Measurements from ENCODE around the gene LPCAT4.

The LPCAT4 gene

GRCh38 chr15:34325368-34325767 lies 41.6 kb downstream of the LPCAT4 start:
- Histone ChIP-seq H2AFZ (ENCODE audit: low read depth, low read length) (no peak overlapping the region), H3K36me3 (ENCODE audit: insufficient read depth, low read length) (no peaks in the 10 kb centered on the region), H3K4me3 (ENCODE audit: low read length) (no peak overlapping the region), H3K4me1 (ENCODE audit: insufficient read depth, low read length) (no peaks in the 10 kb centered on the region), H3K9me3 (ENCODE audit: low read length) (peaks cover 2% of the 10 kb centered on the region), H3K27me3 (ENCODE audit: insufficient read depth, low read length) (no peaks in the 10 kb centered on the region)

GRCh38 chr15:34324933-34325332 lies 42.1 kb downstream of the LPCAT4 start:
- Histone ChIP-seq H3K36me3 (ENCODE audit: insufficient read depth, low read length) (no peaks in the 10 kb centered on the region), H3K4me3 (ENCODE audit: low read length) (no peak overlapping the region), H3K27me3 (ENCODE audit: insufficient read depth, low read length) (no peaks in the 10 kb centered on the region), H3K9me3 (ENCODE audit: low read length) (peaks cover 2% of the 10 kb centered on the region), H3K4me1 (ENCODE audit: insufficient read depth, low read length) (no peaks in the 10 kb centered on the region), H2AFZ (ENCODE audit: low read depth, low read length) (no peak overlapping the region)

GRCh38 chr15:34323217-34323616 lies 43.8 kb downstream of the LPCAT4 start:
- H3K27me3 ChIP-seq (ENCODE audit: insufficient read depth, low read length), result no peaks in the 10 kb centered on the region
- H3K36me3 ChIP-seq (ENCODE audit: insufficient read depth, low read length), result no peaks in the 10 kb centered on the region
- no peaks in the 10 kb centered on the region for H3K4me1 ChIP-seq (ENCODE audit: insufficient read depth, low read length)
- H3K9me3 ChIP-seq (ENCODE audit: low read length), result peaks cover 2% of the 10 kb centered on the region
- H3K4me3 ChIP-seq (ENCODE audit: low read length), result no peak overlapping the region
- no peak overlapping the region for H2AFZ ChIP-seq (ENCODE audit: low read depth, low read length)

- Histone ChIP-seq H2AFZ (ENCODE audit: low read depth, low read length) (peak overlapping the region; percentile 41), H3K4me1 (ENCODE audit: insufficient read depth, low read length) (no peaks in the 10 kb centered on the region), H3K4me3 (ENCODE audit: low read length) (no peak overlapping the region), H3K36me3 (ENCODE audit: insufficient read depth, low read length) (no peaks in the 10 kb centered on the region), H3K27me3 (ENCODE audit: insufficient read depth, low read length) (no peaks in the 10 kb centered on the region), H3K9me3 (ENCODE audit: low read length) (peaks cover 2% of the 10 kb centered on the region)
Observed at GRCh38 chr15:34318277-34319079, 48.5 kb downstream of the LPCAT4 start.

- Histone ChIP-seq H3K4me3 (ENCODE audit: low read length) (no peak overlapping the region), H3K36me3 (ENCODE audit: insufficient read depth, low read length) (no peaks in the 10 kb centered on the region), H3K4me1 (ENCODE audit: insufficient read depth, low read length) (no peaks in the 10 kb centered on the region), H3K27me3 (ENCODE audit: insufficient read depth, low read length) (no peaks in the 10 kb centered on the region), H3K9me3 (ENCODE audit: low read length) (no peaks in the 10 kb centered on the region), H2AFZ (ENCODE audit: low read depth, low read length) (no peak overlapping the region)
Observed at GRCh38 chr15:34314491-34315490, 52.2 kb downstream of the LPCAT4 start.

- Histone ChIP-seq H3K4me1 (ENCODE audit: insufficient read depth, low read length) (no peaks in the 10 kb centered on the region), H3K4me3 (ENCODE audit: low read length) (no peak overlapping the region), H3K36me3 (ENCODE audit: insufficient read depth, low read length) (no peaks in the 10 kb centered on the region), H3K9me3 (ENCODE audit: low read length) (no peaks in the 10 kb centered on the region), H3K27me3 (ENCODE audit: insufficient read depth, low read length) (no peaks in the 10 kb centered on the region), H2AFZ (ENCODE audit: low read depth, low read length) (no peak overlapping the region)
Observed at GRCh38 chr15:34311563-34311962, 55.4 kb downstream of the LPCAT4 start.

All from neuron (in vitro differentiated cells).